Hematopoietic multipotent progenitor cell (in vitro differentiated cells): ENCODE results near the gene PTPRF. TPM values are rescaled to one million over a fixed set of nuclear protein-coding genes. Genes with fewer than 3 reads are reported as not detected.
A peak's percentile ranks its signal among the peaks of the same experiment; 100 is the strongest.

Experiments used
- DNase-seq, 3 donors: peaks; one replicate each; pipeline ENCODE4 v3.0.0-alpha.2; 2011 to 2015; ENCODE audit warnings: low read depth in 2 of 3, low spot score in 2 of 3
- total RNA-seq: library from RNA; depleted of rRNA; stranded (reverse); fragments of >200 nt; gene quantifications from one replicate; pipeline ENCODE4 v1.2.3, GENCODE V29; 2012

PTPRF gene
- total RNA-seq, 1 donor: 1.9 TPM

- no peak for DNase-seq
These were observed 20.0 kb downstream of the PTPRF start for GRCh38 chr1:43550598-43551246.

DNA sequence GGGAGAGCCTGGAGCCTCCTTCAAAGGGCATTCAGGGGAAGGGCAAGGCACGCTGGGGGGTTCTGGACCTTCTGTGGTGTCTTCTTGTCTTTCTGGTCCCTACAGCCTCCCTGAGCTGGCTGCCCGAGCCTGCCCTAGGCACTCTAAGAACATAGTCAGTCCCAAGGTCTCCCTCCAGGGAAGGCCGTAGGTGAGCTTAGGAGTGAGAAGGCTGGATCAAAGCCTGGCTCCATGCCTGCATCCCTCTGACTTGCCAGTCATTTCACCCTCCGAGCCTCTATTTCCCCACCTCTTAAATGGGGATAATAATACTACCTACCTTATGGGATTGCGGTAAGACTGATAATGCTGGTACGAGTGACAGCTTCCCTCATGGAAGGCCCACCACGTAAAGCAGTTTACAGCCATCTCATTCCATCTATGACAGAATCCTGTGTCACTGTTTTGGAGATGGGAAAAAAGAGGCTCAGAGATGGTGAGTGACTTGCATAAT, 20.8 kb downstream of the PTPRF start:
- DNase-seq: no peak

DNA sequence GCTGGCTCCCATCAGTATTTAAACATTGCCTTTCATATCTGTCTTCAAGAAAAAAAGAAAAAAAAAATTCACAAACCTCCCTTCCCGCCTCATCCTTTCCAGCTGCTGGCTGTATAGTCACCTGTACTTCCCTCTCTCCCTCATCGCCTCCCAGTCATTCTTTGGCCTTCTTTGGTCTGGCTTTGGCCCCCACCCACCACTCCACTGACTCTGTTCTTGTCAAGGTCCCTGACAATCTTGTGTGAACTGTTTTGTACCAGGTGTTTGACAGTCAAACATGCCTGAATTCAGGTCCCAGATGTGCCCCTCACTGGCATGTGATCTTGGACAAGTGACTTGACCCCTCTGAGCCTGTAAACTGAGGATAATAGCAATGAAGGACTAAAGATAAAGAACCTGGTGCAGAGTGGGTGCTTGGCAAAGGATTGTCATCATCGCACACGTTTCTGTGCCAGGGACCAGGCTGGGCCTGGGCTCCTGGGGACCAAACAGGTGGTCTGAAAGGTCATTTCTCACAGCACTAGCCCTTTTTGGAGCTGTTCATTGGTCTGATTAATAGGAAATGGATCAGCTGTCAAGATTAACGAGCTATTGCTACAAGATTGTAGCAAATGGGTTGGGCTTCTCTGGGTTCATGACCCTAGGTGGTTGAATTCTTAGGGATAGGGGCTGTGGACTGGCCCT, 21.5 kb downstream of the PTPRF start:
- no peak for DNase-seq

- no peak for DNase-seq
These were observed 22.1 kb downstream of the PTPRF start for GRCh38 chr1:43552813-43553212.

GRCh38 chr1:43554444-43554992, 23.8 kb downstream of the PTPRF start:
- DNase-seq: peak in 2 of 3 donors; percentile 59 to 65

DNA sequence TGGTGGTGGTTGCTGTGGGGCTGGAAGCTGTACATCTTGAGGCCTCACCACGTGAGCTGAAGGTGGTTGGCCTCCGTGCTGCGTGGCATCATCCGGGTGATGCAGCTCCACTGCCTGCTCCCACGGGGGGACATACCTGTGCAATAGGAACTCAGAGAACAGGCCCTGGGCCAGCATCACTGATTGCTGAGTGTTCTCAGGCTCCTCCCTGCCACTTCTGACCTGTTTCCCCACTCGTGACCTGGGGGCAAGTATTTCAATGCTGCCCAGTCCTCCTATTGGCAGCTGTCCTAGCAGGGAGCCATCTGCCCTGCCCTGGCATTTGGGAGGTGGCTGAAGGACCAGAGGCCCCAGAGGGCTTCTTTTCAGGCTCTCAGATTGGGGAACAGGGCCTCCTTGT, 26.1 kb downstream of the PTPRF start:
- no peak for DNase-seq

- DNase-seq: no peak
These were observed 27.1 kb downstream of the PTPRF start for GRCh38 chr1:43557744-43558245.

GRCh38 chr1:43558346-43558841, 27.7 kb downstream of the PTPRF start:
- peak in 1 of 3 donors; percentile 18 for DNase-seq

DNA sequence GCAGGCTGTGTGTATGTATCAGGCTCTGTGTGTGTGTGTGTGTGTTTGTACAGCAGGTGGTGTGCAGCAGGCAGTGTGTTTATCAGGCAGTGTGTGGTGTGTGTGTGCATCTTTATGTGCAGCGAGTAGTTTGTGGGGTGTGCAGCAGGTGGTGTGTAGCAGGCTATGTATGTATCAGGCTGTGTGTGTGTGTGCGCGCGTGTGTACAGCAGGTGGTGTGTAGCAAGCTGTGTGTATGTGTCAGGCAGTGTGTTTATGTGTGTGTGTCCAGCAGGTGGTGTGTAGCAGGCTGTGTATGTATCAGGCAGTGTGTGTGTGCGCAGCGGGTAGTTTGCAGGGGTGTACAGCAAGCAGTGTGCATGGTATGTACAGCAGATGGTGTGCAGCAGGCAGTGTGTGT, 29.0 kb downstream of the PTPRF start:
- DNase-seq: no peak

GRCh38 chr1:43560286-43560685, 29.6 kb downstream of the PTPRF start:
- DNase-seq: no peak

GRCh38 chr1:43563876-43564539, 33.3 kb downstream of the PTPRF start:
- no peak for DNase-seq

DNA sequence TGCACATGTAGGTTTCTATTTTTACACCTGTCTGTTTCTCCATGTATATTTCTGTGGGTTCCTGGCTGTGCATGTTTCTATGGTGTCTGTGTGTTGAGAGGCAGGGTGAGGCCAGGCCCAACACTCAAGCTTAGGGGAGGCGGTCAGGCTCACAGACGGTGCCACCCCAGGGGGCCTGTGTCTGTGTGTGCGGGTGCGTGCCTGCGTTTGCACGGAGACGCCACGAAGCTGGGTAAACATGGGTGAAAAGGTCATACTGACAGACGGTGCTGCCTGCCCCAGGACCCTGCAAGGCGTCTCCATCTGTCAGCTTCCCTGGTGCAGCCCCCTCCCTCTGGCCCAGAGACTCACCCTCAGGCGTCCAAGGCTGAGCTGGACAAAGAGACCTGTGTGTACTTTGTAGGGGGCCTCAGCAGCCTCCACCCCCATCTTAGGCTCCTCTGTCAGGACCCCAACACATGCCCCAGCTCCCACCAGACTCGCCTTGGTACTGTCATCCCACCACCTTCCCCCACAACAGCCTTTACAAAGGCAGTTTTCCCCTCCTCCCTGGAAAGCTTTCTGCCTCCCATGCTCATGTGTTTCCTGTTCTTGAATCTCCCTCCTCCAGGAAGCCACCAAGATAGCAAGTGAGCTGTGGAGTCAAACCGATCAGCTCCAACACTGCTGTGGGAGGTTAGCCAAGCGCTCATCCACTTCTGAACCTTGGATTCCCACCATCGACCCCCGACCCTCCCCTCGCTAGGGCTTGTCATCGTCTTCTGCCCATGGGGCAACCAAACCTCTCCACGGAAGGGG, 34.1 kb downstream of the PTPRF start:
- DNase-seq: no peak

DNA sequence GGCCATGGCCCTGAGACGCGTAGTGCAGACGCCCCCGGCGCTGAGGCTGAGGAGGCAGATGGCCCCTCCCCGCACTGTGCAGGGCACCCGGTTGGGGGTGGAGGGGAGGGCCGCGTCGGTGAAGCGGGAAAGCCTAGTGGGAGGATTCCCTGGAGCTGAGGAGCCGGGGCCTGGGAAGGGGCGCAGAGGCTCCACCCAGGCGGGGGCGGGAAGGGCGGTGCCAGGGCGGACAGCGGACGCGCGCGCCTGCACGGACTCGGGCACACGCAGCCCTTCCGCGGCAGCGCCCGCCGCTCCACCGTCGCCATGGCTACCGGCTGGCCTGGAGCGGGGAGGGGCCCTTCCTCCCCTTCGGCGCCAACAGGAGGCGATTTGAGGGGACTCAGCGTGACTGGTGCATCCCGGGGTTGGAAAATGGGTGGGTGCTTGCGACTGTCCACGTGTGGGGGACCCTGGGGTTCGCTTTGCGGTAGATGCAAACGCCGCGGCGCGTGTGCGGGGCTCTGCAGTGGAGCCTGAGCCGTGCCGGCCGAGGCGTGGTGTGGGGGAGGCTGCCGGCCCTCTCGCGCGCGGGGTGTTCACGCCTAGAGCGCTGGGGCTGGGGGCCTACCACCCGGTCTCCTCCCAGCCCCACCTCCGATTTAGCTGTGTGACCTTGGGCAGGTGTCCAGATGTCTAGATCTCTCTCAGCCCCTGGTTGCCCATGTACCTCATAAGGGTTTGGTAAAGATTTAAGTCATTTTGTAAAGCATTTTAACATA, 35.1 kb downstream of the PTPRF start:
- DNase-seq: peak in 2 of 3 donors; percentile 42 to 46

DNA sequence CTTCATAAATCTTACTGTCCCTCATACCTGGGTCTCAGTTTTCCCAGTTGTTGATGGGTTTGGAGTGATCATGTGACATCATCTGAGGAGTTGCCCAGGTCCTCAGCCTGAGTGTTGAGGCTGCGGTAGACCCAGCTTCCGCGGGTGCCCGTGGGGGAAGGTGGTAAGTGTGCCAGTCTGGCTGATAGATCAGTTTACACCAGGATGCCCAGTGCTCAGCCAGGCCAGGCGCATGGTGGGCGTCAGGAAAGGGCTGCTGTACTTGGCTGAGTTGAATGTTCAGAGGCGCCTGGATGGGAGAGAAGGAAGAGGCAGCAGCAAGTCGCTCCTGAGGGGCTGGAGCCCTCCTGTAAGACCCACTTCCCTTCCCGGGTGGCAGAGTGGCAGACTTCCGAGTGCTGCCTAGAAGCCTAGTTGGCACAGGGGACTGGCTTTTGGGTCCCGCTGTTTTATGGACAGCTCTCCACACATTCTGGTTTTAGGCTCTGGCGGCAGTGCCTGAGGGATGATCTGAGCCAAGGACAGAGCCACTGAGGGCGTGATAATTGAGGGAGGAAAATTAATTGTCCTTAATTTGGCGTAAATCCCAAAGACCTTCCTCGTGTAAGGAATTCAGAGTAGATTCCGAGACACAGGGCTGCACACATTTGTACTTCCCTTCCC, 35.8 kb downstream of the PTPRF start:
- DNase-seq: no peak

GRCh38 chr1:43569175-43569574, 38.5 kb downstream of the PTPRF start:
- peak in 2 of 3 donors; percentile 54 to 55 for DNase-seq

DNA sequence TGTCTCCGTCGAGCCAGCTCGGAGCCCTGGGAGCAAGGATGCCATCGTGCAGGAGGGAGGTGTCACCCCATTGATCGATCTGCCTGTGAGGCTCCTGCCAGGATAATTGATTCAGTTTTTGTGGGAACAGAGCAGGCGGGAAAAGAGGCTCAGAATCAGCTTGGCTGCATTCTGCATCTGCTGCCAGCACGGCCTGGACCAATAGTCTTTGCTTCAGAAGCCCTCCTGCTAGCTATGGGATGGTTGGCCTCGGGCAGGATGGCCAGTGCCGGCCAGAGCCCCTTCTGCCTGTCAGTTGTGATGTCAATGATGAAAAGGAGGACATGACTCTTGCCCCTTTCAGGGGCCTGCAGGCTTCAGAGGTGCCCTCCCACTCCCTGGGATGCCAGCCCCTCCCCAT, 39.6 kb downstream of the PTPRF start:
- DNase-seq: no peak

DNA sequence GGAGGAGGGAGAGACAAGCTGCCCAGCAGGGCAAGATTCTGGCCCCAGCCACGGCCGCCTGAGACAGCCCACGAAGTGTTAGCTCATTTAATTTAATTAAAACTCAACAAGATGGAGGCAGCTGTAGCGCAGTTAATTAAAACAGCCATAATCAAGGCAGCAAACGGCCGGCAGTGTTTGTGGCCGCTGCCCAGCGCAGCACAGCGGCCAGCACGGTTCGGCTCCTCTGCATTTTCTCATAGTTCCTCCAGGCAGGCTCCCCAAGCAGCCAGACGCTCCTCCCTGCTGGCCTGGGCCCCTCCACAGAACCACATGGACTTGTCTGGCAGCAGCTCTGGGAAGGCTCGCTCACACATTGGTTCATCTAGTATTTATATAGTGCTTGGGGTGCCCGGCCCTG, 40.0 kb downstream of the PTPRF start:
- no peak for DNase-seq

DNA sequence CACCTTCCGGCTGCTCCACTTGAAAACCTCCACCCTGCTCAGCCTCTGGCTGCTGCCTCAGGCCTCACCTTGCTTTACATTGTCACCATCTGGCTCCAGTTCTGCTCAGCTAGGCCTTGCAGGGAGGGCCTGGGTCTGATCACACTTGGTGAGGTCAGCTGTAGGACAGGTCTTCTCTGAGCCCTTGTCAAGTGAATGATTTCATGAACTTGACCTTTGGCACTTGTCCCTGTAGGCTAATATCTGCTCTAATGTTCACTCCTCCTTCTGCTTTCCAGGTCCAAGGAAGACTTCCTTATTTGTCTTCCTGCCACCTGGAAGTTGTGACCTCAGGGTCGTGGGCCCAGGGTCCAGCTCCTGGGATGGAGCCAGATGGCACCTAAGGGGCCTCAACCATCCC, 41.4 kb downstream of the PTPRF start:
- no peak for DNase-seq

GRCh38 chr1:43572538-43572937, 41.9 kb downstream of the PTPRF start:
- no peak for DNase-seq
